ENCODE measurements around the gene GPR135.
"Not testable (repeated sequence)": the region's sequence is repeated elsewhere in the genome, so short reads cannot be mapped to it uniquely, and the experiment has no call there.

Gene GPR135

DNA sequence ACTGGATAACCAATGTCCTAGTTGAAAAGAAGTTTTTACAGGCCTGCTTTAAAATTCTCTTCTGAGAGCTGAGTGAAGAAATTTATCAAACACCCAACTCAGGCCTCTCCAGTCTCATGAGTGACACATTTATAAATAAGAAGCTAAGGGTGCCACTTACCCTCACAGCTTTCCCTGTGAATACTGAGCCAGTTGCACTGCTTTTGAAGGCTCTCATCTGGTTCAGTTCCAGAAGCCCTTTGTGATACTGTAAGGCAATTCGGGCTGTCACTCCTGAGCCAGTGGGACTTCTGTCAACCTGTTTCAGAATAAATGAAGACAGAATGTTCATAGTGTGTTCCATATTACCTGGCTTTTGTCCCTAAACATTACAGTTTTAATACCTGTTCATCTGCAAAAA lies 10.5 kb upstream of the GPR135 start:
- DNase-seq (ENCODE audit: low read depth in 2 of 2) = no peak

- no peak for DNase-seq (ENCODE audit: low read depth in 2 of 2)
Measured at GRCh38 chr14:59474172-59474571, 9.0 kb upstream of the GPR135 start.

DNA sequence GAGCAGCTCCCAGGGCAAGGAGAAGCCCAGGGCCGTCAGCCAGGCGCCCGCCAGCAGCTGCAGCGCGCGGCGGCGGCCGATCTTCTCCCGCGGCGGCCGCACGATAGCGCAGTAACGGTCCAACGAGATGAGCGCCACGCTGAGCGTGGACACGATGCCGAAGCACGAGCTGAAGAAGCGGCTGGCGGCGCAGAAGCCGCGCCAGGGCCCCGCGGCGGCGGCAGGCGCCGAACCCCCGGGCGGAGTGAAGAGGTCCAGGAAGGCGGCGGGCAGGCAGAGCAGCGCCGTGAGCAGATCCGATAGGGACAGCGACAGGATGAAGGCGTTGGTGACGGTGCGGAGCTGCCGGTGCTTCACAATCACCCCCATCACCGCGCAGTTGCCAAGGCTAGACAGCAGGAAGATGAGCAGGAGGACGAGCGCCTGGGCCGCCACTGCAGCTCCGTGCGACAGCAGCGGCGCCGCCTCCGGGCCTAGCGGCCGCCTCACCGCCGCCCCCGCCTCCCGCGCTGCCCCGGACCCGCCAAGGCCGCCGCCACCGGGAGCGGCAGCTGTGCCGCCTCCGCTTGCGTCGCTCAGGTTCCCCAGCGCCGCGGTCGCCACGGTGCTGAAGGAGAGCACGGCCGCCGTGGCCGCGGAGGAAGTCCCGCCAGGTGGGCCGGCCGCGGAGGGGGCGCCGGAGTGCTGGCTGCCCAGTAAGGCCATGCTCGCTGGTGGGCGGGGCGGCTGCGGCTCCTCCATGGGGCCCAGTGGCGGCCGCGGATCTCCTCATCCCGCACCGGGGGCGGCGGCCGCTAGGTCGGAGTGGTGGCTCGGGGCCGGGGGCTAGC lies 479 bp downstream of the GPR135 start:
- DNase-seq (ENCODE audit: low read depth in 2 of 2) = peak in 1 of 2 donors; percentile 8

DNA sequence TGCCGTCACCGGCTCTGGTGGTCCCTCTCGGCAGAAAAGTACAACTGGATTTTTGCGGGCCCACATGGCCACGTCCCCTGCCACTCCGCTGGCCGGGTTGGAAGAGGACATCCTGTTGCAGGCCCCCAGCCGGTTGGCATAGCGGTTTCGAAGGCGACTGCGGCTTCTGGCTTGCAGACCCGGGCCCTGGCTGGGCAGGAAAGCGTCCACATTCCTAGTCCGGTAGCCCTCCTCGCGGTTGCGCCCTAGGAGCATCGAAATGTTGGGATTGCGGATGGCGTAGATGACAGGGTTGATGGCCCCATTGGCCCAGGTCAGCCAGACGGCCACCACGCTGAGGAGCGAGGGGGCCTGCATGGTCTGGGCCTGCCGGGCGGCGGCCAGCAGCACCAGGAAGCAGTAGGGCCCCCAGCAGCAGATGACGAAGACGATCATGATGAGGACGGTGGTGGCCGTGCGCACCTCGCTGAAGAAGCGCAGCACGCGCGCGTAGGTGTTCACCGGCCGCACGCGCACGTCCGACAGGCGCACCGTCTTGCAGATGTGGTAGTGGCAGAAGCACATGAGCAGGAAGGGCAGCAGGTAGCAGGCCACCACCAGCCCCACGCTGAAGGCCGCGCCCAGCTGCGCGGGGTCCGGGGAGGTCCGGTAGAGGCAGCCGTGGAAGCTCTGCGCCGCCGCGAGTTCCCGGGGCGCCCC lies 1.2 kb downstream of the GPR135 start:
- DNase-seq (ENCODE audit: low read depth in 2 of 2) = no peak

DNA sequence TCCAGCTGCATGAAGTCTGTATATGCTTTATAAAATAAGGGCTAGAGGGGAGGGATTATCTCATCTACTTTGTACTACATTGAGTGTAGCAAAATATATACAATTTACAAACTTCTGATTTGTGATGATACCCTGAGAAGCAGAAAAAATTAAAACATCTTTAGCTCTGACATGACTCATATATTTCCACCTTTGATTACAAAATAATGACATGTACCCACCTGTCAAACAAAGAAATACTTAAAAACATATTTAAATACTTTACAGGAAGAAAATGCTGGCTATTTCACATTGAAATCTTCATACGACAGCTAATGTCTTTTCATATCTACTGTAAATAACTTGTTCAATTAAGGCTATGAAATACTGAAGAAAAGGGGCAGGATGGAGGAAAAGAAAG lies 3.3 kb downstream of the GPR135 start:
- DNase-seq (ENCODE audit: low read depth in 2 of 2) = no peak

DNA sequence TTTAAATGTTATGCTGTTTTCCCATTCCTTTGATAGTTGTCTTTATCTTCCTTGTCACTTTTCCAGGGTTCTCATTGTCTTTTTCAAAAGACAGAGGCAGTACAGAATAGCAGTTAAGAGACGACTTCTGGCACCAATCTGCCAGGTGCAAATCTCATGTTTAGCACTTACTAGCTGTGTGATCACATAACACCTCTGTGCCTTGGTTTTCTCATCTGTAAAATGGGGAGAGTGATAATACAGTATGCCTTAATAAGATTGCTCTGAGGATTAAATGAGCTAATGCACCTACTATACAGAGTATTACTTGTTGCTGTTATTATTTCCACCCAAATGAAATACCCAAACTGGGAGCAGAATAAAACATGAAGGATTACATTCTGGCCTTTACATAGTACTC lies 4.8 kb downstream of the GPR135 start:
- DNase-seq (ENCODE audit: low read depth in 2 of 2) = no peak

GRCh38 chr14:59458486-59458885 lies 6.7 kb downstream of the GPR135 start:
- DNase-seq (ENCODE audit: low read depth in 2 of 2) = no peak

DNA sequence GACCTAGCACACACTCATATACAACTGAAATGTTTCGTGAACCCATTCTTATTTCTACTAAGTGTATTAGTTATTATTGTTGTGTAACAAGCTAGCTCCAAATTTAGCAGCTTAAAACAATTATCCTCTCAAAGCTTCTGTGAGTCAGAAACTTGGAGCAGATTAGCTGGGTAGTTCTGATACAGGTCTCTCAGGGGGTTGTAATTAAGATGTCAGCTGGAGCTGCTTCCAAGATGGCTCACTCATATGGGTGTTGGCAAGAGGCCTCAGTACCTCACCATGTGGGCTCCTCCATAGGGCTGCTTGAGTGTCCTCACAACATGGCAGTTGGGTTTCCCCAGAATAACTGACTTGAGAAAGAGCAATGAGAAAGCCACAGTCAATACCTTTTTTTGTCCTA lies 9.8 kb downstream of the GPR135 start:
- DNase-seq (ENCODE audit: low read depth in 2 of 2) = no peak

- no peak for DNase-seq (ENCODE audit: low read depth in 2 of 2)
Measured at GRCh38 chr14:59454139-59454538, 11.0 kb downstream of the GPR135 start.

- DNase-seq (ENCODE audit: low read depth in 2 of 2) = no peak
Measured at GRCh38 chr14:59451849-59452248, 13.3 kb downstream of the GPR135 start.

DNA sequence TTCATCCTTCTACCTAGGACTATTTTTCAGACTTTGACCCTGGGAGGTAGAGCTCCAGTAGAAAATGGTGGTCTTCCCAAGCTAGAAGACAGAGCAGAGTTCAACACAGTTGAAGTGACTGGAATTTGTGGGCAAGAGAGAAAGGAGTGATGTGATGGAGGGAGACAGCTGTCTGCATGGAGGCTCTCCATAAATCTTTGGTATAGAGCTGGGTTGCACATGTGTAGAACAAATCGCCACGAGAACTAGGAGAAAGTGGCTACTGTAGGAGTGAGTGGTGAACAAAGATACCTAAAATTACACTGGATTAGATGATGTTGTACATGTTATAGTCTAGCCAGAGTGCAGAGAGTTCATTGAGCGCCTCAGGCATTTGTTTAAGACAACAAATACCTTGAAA lies 14.5 kb downstream of the GPR135 start:
- no peak for DNase-seq (ENCODE audit: low read depth in 2 of 2)

- not testable (repeated sequence) for DNase-seq (ENCODE audit: low read depth in 2 of 2)
Measured at GRCh38 chr14:59448673-59449072, 16.5 kb downstream of the GPR135 start.

- no peak for DNase-seq (ENCODE audit: low read depth in 2 of 2)
Measured at GRCh38 chr14:59439256-59439965, 25.8 kb downstream of the GPR135 start.

- no peak for DNase-seq (ENCODE audit: low read depth in 2 of 2)
Measured at GRCh38 chr14:59438195-59438647, 27.0 kb downstream of the GPR135 start.

DNA sequence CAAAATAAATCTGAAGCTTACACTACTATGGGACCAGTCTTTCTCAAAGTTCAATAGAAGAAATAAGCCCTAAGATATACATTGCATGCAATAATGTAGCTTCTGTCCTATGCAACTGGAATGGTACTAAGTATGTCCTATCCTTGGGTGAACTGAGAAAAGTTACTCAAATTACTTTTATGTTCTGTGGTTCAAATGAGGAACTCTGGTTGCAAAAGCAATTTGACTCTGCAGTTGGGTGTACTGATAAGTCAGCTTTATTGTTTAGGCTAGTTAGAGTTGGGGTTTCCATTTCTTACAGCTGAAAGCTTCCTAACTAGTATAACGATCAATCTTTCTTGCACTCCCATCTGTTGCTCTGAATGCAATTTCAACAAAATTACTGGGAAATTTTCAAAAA lies 29.2 kb downstream of the GPR135 start:
- no peak for DNase-seq (ENCODE audit: low read depth in 2 of 2)

DNA sequence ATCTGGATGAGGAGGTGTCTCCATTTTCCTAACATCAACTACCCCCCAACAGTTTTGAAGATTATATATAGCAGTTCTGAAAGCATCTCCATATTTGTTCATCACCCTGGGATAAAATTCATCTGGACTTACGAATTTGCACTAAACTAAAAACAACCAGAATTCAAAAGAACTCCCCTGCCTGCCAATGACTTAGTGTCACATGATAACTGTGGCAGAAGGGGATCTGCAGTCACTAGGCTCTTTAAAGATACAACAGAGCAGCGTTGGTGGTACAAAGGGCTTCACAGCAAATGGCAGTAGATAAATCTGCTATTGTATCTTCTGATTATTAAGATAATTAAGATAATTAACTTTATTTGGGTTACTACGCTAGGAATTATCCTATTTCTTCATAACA lies 30.1 kb downstream of the GPR135 start:
- no peak for DNase-seq (ENCODE audit: low read depth in 2 of 2)

- DNase-seq (ENCODE audit: low read depth in 2 of 2) = no peak
Measured at GRCh38 chr14:59429790-59430189, 35.4 kb downstream of the GPR135 start.

DNA sequence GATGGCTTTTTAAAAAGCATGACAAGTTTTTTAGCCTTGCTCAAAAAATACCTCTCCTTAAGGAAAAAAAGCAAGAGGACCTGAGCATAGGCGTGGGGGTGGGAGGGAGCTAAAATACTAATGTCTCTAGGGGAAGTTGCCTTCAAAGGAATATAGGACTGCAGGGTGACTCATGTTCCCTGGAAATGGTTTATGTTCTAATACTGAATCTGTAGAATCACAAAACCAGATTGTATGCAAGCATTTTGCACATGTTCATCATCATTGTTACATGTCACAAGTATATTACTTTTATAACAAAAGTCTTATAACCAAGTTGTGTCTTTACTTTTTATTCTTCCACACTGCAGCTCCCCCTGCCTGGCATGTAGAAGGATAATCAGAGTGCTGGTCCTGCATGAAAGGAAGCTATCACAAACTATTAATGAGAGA lies 36.6 kb downstream of the GPR135 start:
- DNase-seq (ENCODE audit: low read depth in 2 of 2) = no peak

DNA sequence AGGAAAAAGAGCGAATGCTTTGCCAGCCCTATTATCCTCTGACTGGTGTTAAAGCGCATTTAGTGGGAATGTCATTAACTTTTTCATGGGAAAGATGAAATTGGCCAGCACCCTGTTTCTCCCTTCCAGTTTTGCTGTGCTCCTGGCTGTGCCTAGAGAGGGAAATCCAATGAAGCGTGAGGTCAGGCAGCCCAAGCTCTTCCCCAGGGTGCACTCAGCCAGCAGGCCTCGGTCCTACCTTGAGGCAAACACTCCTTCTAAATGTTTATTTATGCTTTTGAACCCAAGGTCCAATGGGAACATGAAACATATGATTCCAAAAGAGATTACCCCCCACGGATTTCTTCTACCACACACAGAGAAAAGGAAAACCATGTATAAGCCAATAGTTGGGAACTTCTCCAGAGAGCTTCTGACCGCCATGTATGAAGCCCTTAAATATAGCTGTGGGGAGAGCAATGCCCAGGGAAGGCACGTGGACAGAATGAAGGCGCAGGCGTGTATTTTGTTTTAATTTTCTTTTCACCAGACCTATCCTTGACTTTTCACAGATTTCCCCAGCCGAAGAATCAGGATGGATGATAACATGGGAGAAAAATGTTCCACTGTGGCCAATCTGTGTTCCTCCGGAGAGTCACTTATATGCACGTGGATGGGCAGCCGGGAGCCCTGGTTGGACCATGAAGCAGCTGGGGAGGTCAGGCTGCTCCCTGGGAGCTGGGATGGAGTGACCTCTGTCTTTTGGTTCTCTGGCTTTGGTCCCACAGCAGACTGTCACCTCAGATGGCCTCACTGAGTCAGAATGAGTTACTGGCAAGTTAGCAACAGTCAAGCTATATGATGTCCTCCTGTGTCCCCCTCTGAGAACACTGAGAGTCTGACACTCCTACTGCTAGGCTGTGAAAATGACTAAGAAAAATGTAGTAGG lies 37.3 kb downstream of the GPR135 start:
- no peak for DNase-seq (ENCODE audit: low read depth in 2 of 2)

DNA sequence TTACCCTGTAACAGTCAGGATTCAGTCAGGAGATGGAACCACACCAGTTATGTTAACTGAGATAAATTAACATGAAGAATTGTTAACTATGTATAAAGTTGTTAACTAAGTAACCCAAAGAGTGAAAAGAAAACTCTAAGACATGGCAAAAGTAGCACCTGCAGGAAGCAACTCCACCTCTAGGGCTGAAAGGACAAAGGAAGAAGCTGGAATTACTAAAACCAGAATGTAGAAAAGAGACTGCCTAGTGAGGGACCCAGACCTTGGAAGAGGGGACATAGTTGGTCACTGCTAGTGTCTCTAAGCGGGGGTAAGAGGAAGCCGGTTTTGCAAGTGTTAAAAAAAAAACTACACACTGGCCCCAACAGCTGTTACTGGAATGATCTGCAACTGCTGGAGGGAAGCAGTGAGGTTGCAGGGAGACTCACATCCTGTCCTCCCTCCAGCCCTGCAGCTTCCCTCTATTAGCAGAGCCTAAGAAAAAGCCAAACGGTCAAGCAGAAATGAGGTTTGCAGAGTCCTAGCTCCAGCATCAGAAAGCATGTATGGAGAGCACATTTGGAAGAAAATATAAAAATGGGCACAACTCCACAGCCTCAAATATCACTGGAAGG lies 39.8 kb downstream of the GPR135 start:
- no peak for DNase-seq (ENCODE audit: low read depth in 2 of 2)
